ENCODE results near the gene SDC4. TPM values are rescaled to one million over a fixed set of nuclear protein-coding genes. Genes with fewer than 3 reads are reported as not detected.

The SDC4 gene
- total and polyA plus RNA-seq, 9 of the 15 experiments (the other 6 are each of a cell fraction or from before 2014, with no cell fraction given): 2.1 to 10.7 (median 6.3) TPM

GRCh38 chr20:45362804-45363610 lies 14.8 kb upstream of the SDC4 start, which contains the start of gene SYS1 (continued):
- TF ChIP-seq ZNF518B (CRISPR knock-in tag; IDR thresholded peaks at IDR 0.05) (no peak), ZBTB11 (CRISPR knock-in tag; IDR thresholded peaks at IDR 0.05) (peak in 2 of 3 experiments; percentile 54 to 89; a peak in 3 of 6 replicates), MXD1 (CRISPR knock-in tag; IDR thresholded peaks at IDR 0.05; ENCODE audit: borderline replicate concordance, poor library complexity, severe bottlenecking) (peak; percentile 60), NR2F6 (CRISPR knock-in tag; IDR thresholded peaks at IDR 0.05) (no peak), STAT5A (IDR thresholded peaks at IDR 0.05; ENCODE audit: borderline replicate concordance, low read length) (no peak; the same call in 1 of the 2 replicates), ELF2 (CRISPR knock-in tag; IDR thresholded peaks at IDR 0.05) (peak; percentile 84; the same call in 1 of the 2 replicates), CREB1 (IDR thresholded peaks at IDR 0.05) (no peak), CREB1 (CRISPR knock-in tag; IDR thresholded peaks at IDR 0.05) (peak; percentile 63; the same call in 1 of the 2 replicates), MAZ (CRISPR knock-in tag; conservative IDR thresholded peaks at IDR 0.05 in 1 of 2, IDR thresholded peaks at IDR 0.05 in 1 of 2) (peak; percentile 76 to 89; a peak in 3 of 4 replicates), PTTG1 (tag; IDR thresholded peaks at IDR 0.05; ENCODE audit: low read depth) (no peak), DIDO1 (tag; IDR thresholded peaks at IDR 0.05; ENCODE audit: low read depth) (peak; percentile 26; the same call in 1 of the 2 replicates), XRCC3 (IDR thresholded peaks at IDR 0.05) (no peak), ZNF311 (CRISPR knock-in tag; IDR thresholded peaks at IDR 0.05) (no peak), CHD1 (IDR thresholded peaks at IDR 0.05; ENCODE audit: low read length) (no peak), ZBTB17 (CRISPR knock-in tag; IDR thresholded peaks at IDR 0.05) (peak; percentile 74; the same call in 1 of the 2 replicates), KAT2B (IDR thresholded peaks at IDR 0.05; ENCODE audit: low read depth, low read length) (no peak), NFATC3 (IDR thresholded peaks at IDR 0.05) (no peak)

Data from K562 (cell line).